Parathyroid adenoma (tissue), 2 donors: ENCODE results near the gene ZIC2.
A peak's percentile ranks its signal among the peaks of the same experiment; 100 is the strongest.

Experiments used
- H2AFZ ChIP-seq: fragments of 300-600 bp; sonication (generic); one replicate; pipeline ENCODE4 v1.7.0; 2017; ENCODE audit warnings: antibody characterized with exemption, mild to moderate bottlenecking
- H3K27ac ChIP-seq: fragments of 300-600 bp; sonication (generic); one replicate; pipeline ENCODE4 v1.7.0; 2017
- H3K27me3 ChIP-seq: fragments of 300-600 bp; sonication (generic); one replicate; pipeline ENCODE4 v1.7.0; 2017; ENCODE audit warnings: low read length; ENCODE audit not compliant: control insufficient read depth, insufficient read depth
- H3K36me3 ChIP-seq: fragments of 300-600 bp; sonication (generic); one replicate; pipeline ENCODE4 v1.7.0; 2017; ENCODE audit warnings: low read length; ENCODE audit not compliant: control insufficient read depth, insufficient read depth
- H3K4me1 ChIP-seq: fragments of 300-600 bp; sonication (generic); one replicate; pipeline ENCODE4 v1.7.0; 2017; ENCODE audit warnings: control low read depth
- H3K4me2 ChIP-seq: fragments of 300-600 bp; sonication (generic); one replicate; pipeline ENCODE4 v1.7.0; 2017; ENCODE audit warnings: low read length
- H3K4me3 ChIP-seq: fragments of 300-600 bp; sonication (generic); one replicate; pipeline ENCODE4 v1.7.0; 2017; ENCODE audit warnings: low read depth, low read length
- H3K79me2 ChIP-seq: fragments of 300-600 bp; sonication (generic); one replicate; pipeline ENCODE4 v1.7.0; 2017; ENCODE audit warnings: control low read depth
- H3K9ac ChIP-seq: fragments of 300-600 bp; sonication (generic); one replicate; pipeline ENCODE4 v1.7.0; 2017; ENCODE audit warnings: mild to moderate bottlenecking
- H3K9me3 ChIP-seq: fragments of 300-600 bp; sonication (generic); one replicate; pipeline ENCODE4 v1.7.0; 2017; ENCODE audit warnings: low read length; ENCODE audit not compliant: control insufficient read depth
- TF ChIP-seq, protein P1 (sequence below): fragments of 300-600 bp; sonication (generic); IDR thresholded peaks from one replicate; pipeline ENCODE4 v1.7.0; 2017; ENCODE audit warnings: antibody characterized with exemption, mild to moderate bottlenecking
- donor health status: primary hyperparathyroidism.

The ZIC2 gene

DNA sequence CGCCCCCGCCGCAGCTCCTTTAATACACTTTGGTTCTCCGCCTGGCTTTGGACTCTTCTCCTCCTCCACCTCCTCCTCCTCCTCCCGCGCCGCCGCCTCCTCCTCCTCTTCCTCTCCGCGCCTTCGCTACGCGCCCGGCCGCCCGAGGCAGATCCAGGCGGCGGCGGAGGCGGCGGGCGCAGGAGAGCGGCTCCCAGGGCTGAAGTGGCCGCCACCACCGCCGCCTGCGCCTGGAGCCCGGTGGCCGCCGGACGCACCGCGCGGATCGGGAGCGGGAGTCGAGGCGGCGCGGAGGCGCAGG is at the start of gene ZIC2:
Gene ZIC2, plus strand, starts transcription at position 50 of the 301 bp plus-strand sequence. CDS start 281 bp downstream, outside the sequence.
- Histone ChIP-seq H3K9me3 (no peaks in the 10 kb centered on the region), H3K27me3 (peaks cover 44% of the 10 kb centered on the region), H3K4me3 (no peak within 1 kb of the TSS), H3K36me3 (no peaks in the 10 kb centered on the region), H3K79me2 (no peaks in the 10 kb centered on the region), H3K27ac (no peak within 1 kb of the TSS), H2AFZ (no peak within 1 kb of the TSS), H3K4me2 (peak within 1 kb of the TSS; percentile 38), H3K9ac (no peak within 1 kb of the TSS), H3K4me1 (no peaks in the 10 kb centered on the region)
- TF ChIP-seq, protein P1, sequence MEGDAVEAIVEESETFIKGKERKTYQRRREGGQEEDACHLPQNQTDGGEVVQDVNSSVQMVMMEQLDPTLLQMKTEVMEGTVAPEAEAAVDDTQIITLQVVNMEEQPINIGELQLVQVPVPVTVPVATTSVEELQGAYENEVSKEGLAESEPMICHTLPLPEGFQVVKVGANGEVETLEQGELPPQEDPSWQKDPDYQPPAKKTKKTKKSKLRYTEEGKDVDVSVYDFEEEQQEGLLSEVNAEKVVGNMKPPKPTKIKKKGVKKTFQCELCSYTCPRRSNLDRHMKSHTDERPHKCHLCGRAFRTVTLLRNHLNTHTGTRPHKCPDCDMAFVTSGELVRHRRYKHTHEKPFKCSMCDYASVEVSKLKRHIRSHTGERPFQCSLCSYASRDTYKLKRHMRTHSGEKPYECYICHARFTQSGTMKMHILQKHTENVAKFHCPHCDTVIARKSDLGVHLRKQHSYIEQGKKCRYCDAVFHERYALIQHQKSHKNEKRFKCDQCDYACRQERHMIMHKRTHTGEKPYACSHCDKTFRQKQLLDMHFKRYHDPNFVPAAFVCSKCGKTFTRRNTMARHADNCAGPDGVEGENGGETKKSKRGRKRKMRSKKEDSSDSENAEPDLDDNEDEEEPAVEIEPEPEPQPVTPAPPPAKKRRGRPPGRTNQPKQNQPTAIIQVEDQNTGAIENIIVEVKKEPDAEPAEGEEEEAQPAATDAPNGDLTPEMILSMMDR, result no peak

- H2AFZ ChIP-seq, result no peak overlapping the region
- H3K27ac ChIP-seq, result no peak overlapping the region
- no peaks in the 10 kb centered on the region for H3K79me2 ChIP-seq
- H3K4me2 ChIP-seq, result no peak overlapping the region
- no peaks in the 10 kb centered on the region for H3K4me1 ChIP-seq
- no peaks in the 10 kb centered on the region for H3K36me3 ChIP-seq
- TF ChIP-seq, protein P1, result no peak
- H3K9ac ChIP-seq, result no peak overlapping the region
- no peaks in the 10 kb centered on the region for H3K27me3 ChIP-seq
- H3K9me3 ChIP-seq, result no peaks in the 10 kb centered on the region
- H3K4me3 ChIP-seq, result no peak overlapping the region
Measured at GRCh38 chr13:99932912-99933311, 48.7 kb upstream of the ZIC2 start.

GRCh38 chr13:99935772-99936171 is 45.8 kb upstream of the ZIC2 start:
- TF ChIP-seq, protein P1, result no peak
- H3K4me2 ChIP-seq, result no peak overlapping the region
- no peak overlapping the region for H3K4me3 ChIP-seq
- no peak overlapping the region for H3K9ac ChIP-seq
- H3K9me3 ChIP-seq, result no peaks in the 10 kb centered on the region
- H2AFZ ChIP-seq, result no peak overlapping the region
- no peak overlapping the region for H3K27ac ChIP-seq
- H3K27me3 ChIP-seq, result no peaks in the 10 kb centered on the region
- no peaks in the 10 kb centered on the region for H3K36me3 ChIP-seq
- no peaks in the 10 kb centered on the region for H3K79me2 ChIP-seq
- H3K4me1 ChIP-seq, result no peaks in the 10 kb centered on the region

- H3K9ac ChIP-seq, result no peak overlapping the region
- H3K27me3 ChIP-seq, result no peaks in the 10 kb centered on the region
- TF ChIP-seq, protein P1, result no peak
- no peak overlapping the region for H3K4me3 ChIP-seq
- H3K27ac ChIP-seq, result no peak overlapping the region
- no peaks in the 10 kb centered on the region for H3K9me3 ChIP-seq
- no peaks in the 10 kb centered on the region for H3K36me3 ChIP-seq
- H2AFZ ChIP-seq, result no peak overlapping the region
- H3K79me2 ChIP-seq, result no peaks in the 10 kb centered on the region
- no peak overlapping the region for H3K4me2 ChIP-seq
- H3K4me1 ChIP-seq, result no peaks in the 10 kb centered on the region
Measured at GRCh38 chr13:99938635-99939034, 42.9 kb upstream of the ZIC2 start.

- TF ChIP-seq, protein P1, result no peak
- no peaks in the 10 kb centered on the region for H3K9me3 ChIP-seq
- H3K27ac ChIP-seq, result no peak overlapping the region
- H3K4me2 ChIP-seq, result no peak overlapping the region
- H3K4me3 ChIP-seq, result no peak overlapping the region
- no peak overlapping the region for H3K9ac ChIP-seq
- H2AFZ ChIP-seq, result no peak overlapping the region
- H3K27me3 ChIP-seq, result no peaks in the 10 kb centered on the region
- H3K79me2 ChIP-seq, result no peaks in the 10 kb centered on the region
- H3K36me3 ChIP-seq, result no peaks in the 10 kb centered on the region
- H3K4me1 ChIP-seq, result no peaks in the 10 kb centered on the region
Measured at GRCh38 chr13:99941086-99941485, 40.5 kb upstream of the ZIC2 start.
